HepG2 (cell line): ENCODE data around the gene TSN.
A peak's percentile ranks its signal among the peaks of the same experiment; 100 is the strongest.

Source experiments
- ARID2 ChIP-seq: sonication (generic); formaldehyde crosslinking; IDR thresholded peaks from 2 replicates; pipeline ENCODE4 v1.8.1; 2022; ENCODE audit warnings: mild to moderate bottlenecking, missing genetic modification reagents, borderline replicate concordance
- ARNT ChIP-seq: fragments of 450-650 bp; IDR thresholded peaks from 2 replicates; pipeline ENCODE4 v1.6.1; 2017
- CBFB ChIP-seq: sonication (generic); formaldehyde crosslinking; IDR thresholded peaks from 2 replicates; pipeline ENCODE4 v1.4.0; 2020; ENCODE audit warnings: missing genetic modification reagents
- CCDC6 ChIP-seq: sonication (generic); formaldehyde crosslinking; IDR thresholded peaks from 2 replicates; pipeline ENCODE4 v1.8.1; 2022; ENCODE audit warnings: mild to moderate bottlenecking, missing genetic modification reagents, moderate library complexity
- CHD4 ChIP-seq: fragments of 200-600 bp; sonication (generic); IDR thresholded peaks from 2 replicates; pipeline ENCODE4 v1.7.0; 2017; ENCODE audit warnings: mild to moderate bottlenecking, low read length, borderline replicate concordance
- POLR2A ChIP-seq, 2 experiments: IDR thresholded peaks; 2 replicates each; pipeline ENCODE4 v1.6.1; 2011; ENCODE audit warnings: low read depth in 2 of 2, low read length in 2 of 2, mild to moderate bottlenecking in 1 of 2, moderate library complexity in 1 of 2; ENCODE audit not compliant: insufficient read depth in 1 of 2
- POLR2AphosphoS2 ChIP-seq: IDR thresholded peaks from 2 replicates; pipeline ENCODE4 v1.6.1; 2011; ENCODE audit warnings: low read depth, low read length, improper control_type of control experiment
- ZKSCAN8 ChIP-seq: IDR thresholded peaks from 2 replicates; pipeline ENCODE4 v1.6.1; 2016; ENCODE audit warnings: borderline replicate concordance, missing genetic modification reagents, missing compliant biosample characterization
- ZNF138 ChIP-seq: sonication (generic); formaldehyde crosslinking; IDR thresholded peaks from 2 replicates; pipeline ENCODE4 v1.5.0; 2020; ENCODE audit warnings: mild to moderate bottlenecking, low read depth, missing genetic modification reagents
- ZNF24 ChIP-seq: fragments of 450-650 bp; IDR thresholded peaks from 2 replicates; pipeline ENCODE4 v1.6.1; 2017; ENCODE audit warnings: antibody characterized with exemption, mild to moderate bottlenecking

DNA sequence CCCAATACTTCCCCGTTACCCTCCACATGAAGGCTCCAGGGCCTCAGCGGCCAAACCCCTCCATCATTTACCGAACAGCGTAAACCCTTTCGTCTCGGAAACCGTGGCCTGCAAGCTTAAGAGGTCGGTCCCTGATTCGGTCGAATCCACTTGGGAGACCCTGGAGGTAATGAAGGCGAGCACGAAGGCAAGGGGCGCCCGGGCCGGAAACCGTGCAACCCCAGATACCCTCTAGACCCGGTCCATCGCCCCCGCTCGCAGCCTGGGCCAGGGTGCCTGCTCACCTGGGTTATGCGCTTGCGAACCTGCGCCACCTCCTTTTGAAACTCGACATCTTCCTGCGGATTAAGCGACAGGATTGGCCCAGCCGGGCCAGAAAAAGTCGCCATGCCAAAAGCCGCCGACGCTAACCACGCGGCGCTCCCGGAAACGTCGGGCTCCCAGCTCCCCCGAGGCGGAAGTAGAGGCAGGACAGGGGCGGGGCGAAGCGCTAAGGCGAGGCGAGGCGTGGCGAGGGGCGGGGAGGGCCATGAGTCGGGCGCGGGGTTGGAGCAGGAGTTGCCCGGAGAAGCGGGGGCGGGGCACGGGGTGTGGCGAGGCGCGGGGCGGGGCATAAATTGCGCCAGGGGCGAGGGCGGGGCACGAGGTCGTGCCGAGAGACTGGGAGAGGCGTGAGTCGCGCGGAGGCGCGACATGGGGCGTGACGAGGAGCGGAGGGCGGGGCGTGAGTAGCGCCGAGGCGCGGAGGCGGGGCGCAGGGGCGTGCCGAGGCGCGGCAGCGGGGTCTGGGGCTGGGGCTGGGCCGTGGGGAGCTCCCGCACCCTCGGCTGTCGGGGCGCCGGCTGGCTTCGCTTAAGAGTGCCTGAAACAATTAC lies 18.8 kb upstream of the TSN start, which contains the start of gene NIFK:
- peak; percentile 94 for TF ChIP-seq ZNF138
- peak; percentile 79; the same call in 1 of the 2 replicates for TF ChIP-seq CCDC6 (CRISPR knock-in tag)
- TF ChIP-seq ZKSCAN8 (CRISPR knock-in tag), result no peak
- 0 out of 2 replicates have a peak, but pooled peaks have one; percentile 19 for TF ChIP-seq CBFB (CRISPR knock-in tag)
- TF ChIP-seq ARID2 (CRISPR knock-in tag), result no peak
- TF ChIP-seq ZNF24, result 0 out of 2 replicates have a peak, but pooled peaks have one; percentile 23
- TF ChIP-seq CHD4, result no peak
- TF ChIP-seq ARNT, result no peak
- TF ChIP-seq POLR2AphosphoS2, result no peak
- peak; percentile 75 to 84 for TF ChIP-seq POLR2A (IDR thresholded peaks at IDR 0.05; ENCODE audit: insufficient read depth in 1 of 2, low read depth in 2 of 2, low read length in 2 of 2)
